Measurements from ENCODE around the gene REX1BD. TPM values are rescaled to one million over a fixed set of nuclear protein-coding genes. Genes with fewer than 3 reads are reported as not detected.
"Not testable (repeated sequence)": the region's sequence is repeated elsewhere in the genome, so short reads cannot be mapped to it uniquely, and the experiment has no call there.

The REX1BD gene
- total RNA-seq, 1 experiment from 2014 or later = 137 TPM

- DNase-seq (ENCODE audit: low spot score) = no peak
These were observed 11.2 kb upstream of the REX1BD start for GRCh38 chr19:18577365-18577914.

- no peak for DNase-seq (ENCODE audit: low spot score)
These were observed 8.3 kb upstream of the REX1BD start for GRCh38 chr19:18580311-18580710.

- no peak for DNase-seq (ENCODE audit: low spot score)
These were observed 2.3 kb upstream of the REX1BD start for GRCh38 chr19:18586306-18586705.

- DNase-seq (ENCODE audit: low spot score) = no peak
These were observed 1.0 kb upstream of the REX1BD start for GRCh38 chr19:18587561-18587960.

- no peak for DNase-seq (ENCODE audit: low spot score)
These were observed 512 bp upstream of the REX1BD start for GRCh38 chr19:18587962-18588610.

- no peak for DNase-seq (ENCODE audit: low spot score)
These were observed 1.0 kb downstream of the REX1BD start for GRCh38 chr19:18589380-18590272.

- DNase-seq (ENCODE audit: low spot score) = no peak
These were observed 2.0 kb downstream of the REX1BD start for GRCh38 chr19:18590273-18591272.

- no peak for DNase-seq (ENCODE audit: low spot score)
These were observed 3.3 kb downstream of the REX1BD start for GRCh38 chr19:18591735-18592385.

GRCh38 chr19:18592732-18593131 lies 4.1 kb downstream of the REX1BD start:
- not testable (repeated sequence) for DNase-seq (ENCODE audit: low spot score)

- no peak for DNase-seq (ENCODE audit: low spot score)
These were observed 4.9 kb downstream of the REX1BD start for GRCh38 chr19:18593367-18594095.

GRCh38 chr19:18594096-18594823 lies 5.7 kb downstream of the REX1BD start:
- DNase-seq (ENCODE audit: low spot score) = peak; percentile 44

- DNase-seq (ENCODE audit: low spot score) = no peak
These were observed 6.3 kb downstream of the REX1BD start for GRCh38 chr19:18594824-18595373.

GRCh38 chr19:18595475-18595874 lies 6.9 kb downstream of the REX1BD start:
- no peak for DNase-seq (ENCODE audit: low spot score)

GRCh38 chr19:18596752-18597157 lies 8.2 kb downstream of the REX1BD start:
- peak; percentile 46 for DNase-seq (ENCODE audit: low spot score)

- no peak for DNase-seq (ENCODE audit: low spot score)
These were observed 9.4 kb downstream of the REX1BD start for GRCh38 chr19:18597809-18598660.

- DNase-seq (ENCODE audit: low spot score) = no peak
These were observed 10.9 kb downstream of the REX1BD start for GRCh38 chr19:18599485-18599884.

GRCh38 chr19:18600692-18601397 lies 12.2 kb downstream of the REX1BD start:
- not testable (repeated sequence) for DNase-seq (ENCODE audit: low spot score)

GRCh38 chr19:18601875-18602274 lies 13.3 kb downstream of the REX1BD start:
- DNase-seq (ENCODE audit: low spot score) = no peak

Measured in A172 (cell line).